NT2/D1 (cell line): ENCODE measurements around the gene SGPP2.

ENCODE experiments used
- SUZ12 ChIP-seq: IDR thresholded peaks from 2 replicates; pipeline ENCODE4 v1.6.1; 2011; ENCODE audit not compliant: insufficient read length, insufficient read depth; ENCODE audit errors: extremely low read depth
- YY1 ChIP-seq: IDR thresholded peaks from 2 replicates; pipeline ENCODE4 v1.6.1; 2011; ENCODE audit not compliant: insufficient read length, insufficient read depth
- ZNF274 ChIP-seq: IDR thresholded peaks from 2 replicates; pipeline ENCODE4 v1.6.1; 2011; ENCODE audit warnings: mild to moderate bottlenecking, low read depth, low read length

DNA sequence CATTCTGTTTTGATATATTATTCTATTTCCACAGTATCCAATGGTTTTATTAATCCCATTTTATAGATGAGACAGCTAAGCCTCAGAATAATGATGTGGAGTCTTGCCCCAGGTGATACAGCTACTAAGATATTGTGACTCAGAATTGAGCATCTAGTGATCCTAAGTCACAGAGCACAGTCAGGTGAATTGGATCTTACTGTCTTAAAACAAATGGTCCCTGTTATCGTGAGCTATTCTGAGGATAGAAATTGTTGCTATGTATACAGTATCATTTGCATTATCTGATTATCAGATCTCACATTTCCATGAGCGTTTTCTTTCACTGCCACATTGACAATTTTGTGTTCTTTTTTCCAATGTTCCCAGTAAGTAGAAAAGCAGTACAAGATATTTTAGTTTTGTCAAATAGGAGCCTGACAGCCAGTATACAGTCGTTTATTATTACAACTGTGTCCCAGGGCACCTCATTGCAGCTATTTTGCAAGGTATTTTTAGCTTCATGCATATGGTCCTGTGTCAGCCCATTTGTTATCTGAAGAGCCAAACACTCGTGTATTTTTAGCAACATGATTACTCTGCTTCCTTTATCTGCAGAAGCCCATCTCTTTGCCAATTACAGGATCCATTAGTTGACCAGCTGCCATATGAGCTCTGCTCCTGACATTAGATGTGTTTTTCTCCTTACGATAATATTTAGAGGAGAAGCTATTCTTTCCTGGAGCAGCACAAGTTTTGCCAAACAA lies 25.1 kb upstream of the SGPP2 start:
- no peak for TF ChIP-seq SUZ12
- no peak for TF ChIP-seq YY1
- TF ChIP-seq ZNF274, result no peak
